HepG2 (cell line): ENCODE measurements around the gene TNFRSF25. TPM values are rescaled to one million over a fixed set of nuclear protein-coding genes. Genes with fewer than 3 reads are reported as not detected.

Experiments used
- AGO1 ChIP-seq: fragments of 200-400 bp; formaldehyde crosslinking; IDR thresholded peaks from 2 replicates; pipeline ENCODE4 v1.6.1; 2017; ENCODE audit warnings: mild to moderate bottlenecking, low read depth, low read length, moderate library complexity; ENCODE audit not compliant: poor library complexity, severe bottlenecking
- ESRRA ChIP-seq: sonication (generic); formaldehyde crosslinking; IDR thresholded peaks from 2 replicates; pipeline ENCODE4 v1.5.1; 2020; ENCODE audit warnings: mild to moderate bottlenecking, low read depth, missing genetic modification reagents
- FOXK1 ChIP-seq: sonication (generic); formaldehyde crosslinking; IDR thresholded peaks from 2 replicates; pipeline ENCODE4 v1.4.0; 2020; ENCODE audit warnings: low read depth, missing genetic modification reagents, borderline replicate concordance
- HNRNPH1 ChIP-seq: fragments of 200-400 bp; formaldehyde crosslinking; optimal IDR thresholded peaks from 2 replicates; pipeline ENCODE3; 2017; ENCODE audit warnings: mild to moderate bottlenecking, low read depth, low read length
- HOXA7 ChIP-seq: sonication (generic); formaldehyde crosslinking; IDR thresholded peaks from 2 replicates; pipeline ENCODE4 v1.8.1; 2022; ENCODE audit warnings: mild to moderate bottlenecking, missing genetic modification reagents, moderate library complexity
- NFIB ChIP-seq: sonication (generic); formaldehyde crosslinking; IDR thresholded peaks from 2 replicates; pipeline ENCODE4 v1.9.0; 2021; ENCODE audit warnings: missing genetic modification reagents, mild to moderate bottlenecking, borderline replicate concordance
- PREB ChIP-seq: sonication (generic); formaldehyde crosslinking; IDR thresholded peaks from 2 replicates; pipeline ENCODE4 v1.4.0; 2020; ENCODE audit warnings: missing genetic modification reagents
- SPEN ChIP-seq: sonication (generic); formaldehyde crosslinking; IDR thresholded peaks from 2 replicates; pipeline ENCODE4 v1.5.1; 2020; ENCODE audit warnings: low read depth, mild to moderate bottlenecking, missing genetic modification reagents
- TEAD3 ChIP-seq: optimal IDR thresholded peaks from 2 replicates; pipeline ENCODE3; 2016; ENCODE audit warnings: borderline replicate concordance
- TGIF2 ChIP-seq: IDR thresholded peaks from 2 replicates; pipeline ENCODE4 v1.6.1; 2016; ENCODE audit warnings: control low read depth, missing compliant biosample characterization
- ZFP36 ChIP-seq: fragments of 150-350 bp; IDR thresholded peaks from 2 replicates; pipeline ENCODE4 v1.6.1; 2018; ENCODE audit warnings: borderline replicate concordance, low read length, low read depth; ENCODE audit not compliant: partially characterized antibody
- ZNF264 ChIP-seq: sonication (generic); formaldehyde crosslinking; IDR thresholded peaks from 2 replicates; pipeline ENCODE4 v1.4.0; 2020; ENCODE audit warnings: missing genetic modification reagents
- ZNF644 ChIP-seq: IDR thresholded peaks from 2 replicates; pipeline ENCODE4 v1.6.1; 2016; ENCODE audit warnings: low read depth
- ZNF780A ChIP-seq: sonication (generic); formaldehyde crosslinking; IDR thresholded peaks from 2 replicates; pipeline ENCODE4 v1.8.0; 2022; ENCODE audit warnings: mild to moderate bottlenecking, missing genetic modification reagents, moderate library complexity
- polyA plus RNA-seq, 8 experiments: library from polyadenylated mRNA; depleted of rRNA in 3 of 8; stranded (reverse) in 7 of 8; unstranded in 1 of 8; fragments of >200 nt; fragmentation: Illumina TruSeq in 4 of 8; extraction: Trizol in 4 of 8; gene quantifications; 2 replicates each; pipeline versions ENCODE4 v1.2.1 to v1.2.3, GENCODE V29; 2011 to 2016; ENCODE audit warnings: low read depth in 4 of 8, missing spikeins in 1 of 8, mixed read lengths in 1 of 8; ENCODE audit not compliant: insufficient read depth in 1 of 8
- total RNA-seq, 5 experiments: library from RNA; depleted of rRNA; stranded (reverse); fragments of >200 nt; fragmentation: Illumina TruSeq; extraction: Trizol; gene quantifications; 2 replicates each; pipeline ENCODE4 v1.2.3, GENCODE V29; 2016; ENCODE audit warnings: low read depth in 1 of 5
- TF ChIP-seq, protein P1 (sequence below): sonication (generic); formaldehyde crosslinking; IDR thresholded peaks from 2 replicates; pipeline ENCODE4 v1.9.0; 2021; ENCODE audit warnings: missing genetic modification reagents, borderline replicate concordance
- TF ChIP-seq, protein P2 (sequence below): sonication (generic); formaldehyde crosslinking; IDR thresholded peaks from 2 replicates; pipeline ENCODE4 v1.4.0; 2020; ENCODE audit warnings: missing genetic modification reagents

The TNFRSF25 gene
- total and polyA plus RNA-seq, 2 of the 13 experiments (the other 11 are each of a cell fraction or from before 2014, with no cell fraction given): 1.4 to 1.5 TPM

DNA sequence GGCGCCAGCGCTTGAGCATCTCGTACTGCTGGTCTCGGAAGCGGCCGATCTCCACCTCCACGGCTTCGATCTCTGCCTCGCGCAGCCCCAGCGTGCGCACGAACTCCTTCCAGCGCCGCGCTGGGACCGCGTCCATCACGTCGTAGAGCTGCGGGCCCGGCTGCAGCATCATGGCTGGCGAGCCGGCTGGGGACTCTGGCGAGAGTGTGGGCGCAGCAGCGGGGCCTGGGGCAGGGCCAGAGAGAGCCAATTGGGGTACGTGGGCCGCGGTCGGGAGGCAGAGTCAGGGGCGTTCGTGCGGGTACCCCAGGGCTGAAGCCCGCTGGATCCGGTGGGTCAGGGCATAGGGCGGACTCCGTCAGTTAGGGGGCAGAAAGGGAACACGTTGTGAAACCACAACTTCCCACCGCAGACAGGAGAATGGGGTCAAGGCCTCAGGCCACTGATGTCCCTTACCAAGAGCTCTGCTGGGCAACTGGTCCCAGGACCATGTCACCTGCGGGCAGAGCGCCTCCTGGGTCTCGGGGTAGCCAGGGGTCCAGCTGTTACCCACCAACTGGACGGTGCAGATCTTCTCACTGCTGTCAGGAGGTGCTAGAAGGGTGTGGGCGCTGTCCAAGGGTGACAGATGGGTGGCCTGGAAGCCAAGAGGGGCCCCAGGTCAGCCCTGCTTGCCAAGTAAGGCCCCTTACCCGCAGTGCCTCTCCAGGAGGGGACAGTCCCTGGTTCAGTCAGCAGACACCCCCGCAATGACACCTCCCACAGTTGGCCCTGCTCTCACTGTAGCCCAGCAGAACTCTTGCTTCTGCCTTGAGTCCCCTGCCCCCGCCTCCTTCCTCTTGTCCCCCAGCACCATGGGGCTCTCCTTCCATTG, 4.2 kb downstream of the TNFRSF25 start (continued):
- TF ChIP-seq HOXA7 (CRISPR knock-in tag): no peak
- peak; percentile 61 for TF ChIP-seq HNRNPH1
- TF ChIP-seq TGIF2 (CRISPR knock-in tag): no peak
- TF ChIP-seq TEAD3 (CRISPR knock-in tag): no peak
- no peak for TF ChIP-seq SPEN (CRISPR knock-in tag)
- no peak for TF ChIP-seq ZNF264 (CRISPR knock-in tag)
- TF ChIP-seq ZNF780A: no peak
- no peak for TF ChIP-seq ZNF644
- TF ChIP-seq ZFP36: no peak
- no peak for TF ChIP-seq FOXK1 (CRISPR knock-in tag)
- no peak for TF ChIP-seq PREB (CRISPR knock-in tag)
- TF ChIP-seq AGO1: peak; percentile 79
- TF ChIP-seq, protein P1, sequence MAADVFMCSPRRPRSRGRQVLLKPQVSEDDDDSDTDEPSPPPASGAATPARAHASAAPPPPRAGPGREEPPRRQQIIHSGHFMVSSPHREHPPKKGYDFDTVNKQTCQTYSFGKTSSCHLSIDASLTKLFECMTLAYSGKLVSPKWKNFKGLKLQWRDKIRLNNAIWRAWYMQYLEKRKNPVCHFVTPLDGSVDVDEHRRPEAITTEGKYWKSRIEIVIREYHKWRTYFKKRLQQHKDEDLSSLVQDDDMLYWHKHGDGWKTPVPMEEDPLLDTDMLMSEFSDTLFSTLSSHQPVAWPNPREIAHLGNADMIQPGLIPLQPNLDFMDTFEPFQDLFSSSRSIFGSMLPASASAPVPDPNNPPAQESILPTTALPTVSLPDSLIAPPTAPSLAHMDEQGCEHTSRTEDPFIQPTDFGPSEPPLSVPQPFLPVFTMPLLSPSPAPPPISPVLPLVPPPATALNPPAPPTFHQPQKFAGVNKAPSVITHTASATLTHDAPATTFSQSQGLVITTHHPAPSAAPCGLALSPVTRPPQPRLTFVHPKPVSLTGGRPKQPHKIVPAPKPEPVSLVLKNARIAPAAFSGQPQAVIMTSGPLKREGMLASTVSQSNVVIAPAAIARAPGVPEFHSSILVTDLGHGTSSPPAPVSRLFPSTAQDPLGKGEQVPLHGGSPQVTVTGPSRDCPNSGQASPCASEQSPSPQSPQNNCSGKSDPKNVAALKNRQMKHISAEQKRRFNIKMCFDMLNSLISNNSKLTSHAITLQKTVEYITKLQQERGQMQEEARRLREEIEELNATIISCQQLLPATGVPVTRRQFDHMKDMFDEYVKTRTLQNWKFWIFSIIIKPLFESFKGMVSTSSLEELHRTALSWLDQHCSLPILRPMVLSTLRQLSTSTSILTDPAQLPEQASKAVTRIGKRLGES: no peak
- TF ChIP-seq, protein P2, sequence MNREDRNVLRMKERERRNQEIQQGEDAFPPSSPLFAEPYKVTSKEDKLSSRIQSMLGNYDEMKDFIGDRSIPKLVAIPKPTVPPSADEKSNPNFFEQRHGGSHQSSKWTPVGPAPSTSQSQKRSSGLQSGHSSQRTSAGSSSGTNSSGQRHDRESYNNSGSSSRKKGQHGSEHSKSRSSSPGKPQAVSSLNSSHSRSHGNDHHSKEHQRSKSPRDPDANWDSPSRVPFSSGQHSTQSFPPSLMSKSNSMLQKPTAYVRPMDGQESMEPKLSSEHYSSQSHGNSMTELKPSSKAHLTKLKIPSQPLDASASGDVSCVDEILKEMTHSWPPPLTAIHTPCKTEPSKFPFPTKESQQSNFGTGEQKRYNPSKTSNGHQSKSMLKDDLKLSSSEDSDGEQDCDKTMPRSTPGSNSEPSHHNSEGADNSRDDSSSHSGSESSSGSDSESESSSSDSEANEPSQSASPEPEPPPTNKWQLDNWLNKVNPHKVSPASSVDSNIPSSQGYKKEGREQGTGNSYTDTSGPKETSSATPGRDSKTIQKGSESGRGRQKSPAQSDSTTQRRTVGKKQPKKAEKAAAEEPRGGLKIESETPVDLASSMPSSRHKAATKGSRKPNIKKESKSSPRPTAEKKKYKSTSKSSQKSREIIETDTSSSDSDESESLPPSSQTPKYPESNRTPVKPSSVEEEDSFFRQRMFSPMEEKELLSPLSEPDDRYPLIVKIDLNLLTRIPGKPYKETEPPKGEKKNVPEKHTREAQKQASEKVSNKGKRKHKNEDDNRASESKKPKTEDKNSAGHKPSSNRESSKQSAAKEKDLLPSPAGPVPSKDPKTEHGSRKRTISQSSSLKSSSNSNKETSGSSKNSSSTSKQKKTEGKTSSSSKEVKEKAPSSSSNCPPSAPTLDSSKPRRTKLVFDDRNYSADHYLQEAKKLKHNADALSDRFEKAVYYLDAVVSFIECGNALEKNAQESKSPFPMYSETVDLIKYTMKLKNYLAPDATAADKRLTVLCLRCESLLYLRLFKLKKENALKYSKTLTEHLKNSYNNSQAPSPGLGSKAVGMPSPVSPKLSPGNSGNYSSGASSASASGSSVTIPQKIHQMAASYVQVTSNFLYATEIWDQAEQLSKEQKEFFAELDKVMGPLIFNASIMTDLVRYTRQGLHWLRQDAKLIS (CRISPR knock-in tag): no peak
- 0 out of 2 replicates have a peak, but pooled peaks have one; percentile 20 for TF ChIP-seq ESRRA (CRISPR knock-in tag)
- 0 out of 2 replicates have a peak, but pooled peaks have one; percentile 47 for TF ChIP-seq NFIB (CRISPR knock-in tag)
- TF ChIP-seq, all 625 proteins: peak for 32
